GM10266 (cell line): ENCODE data around the gene SLC6A17.

Experiments used
- DNase-seq: peaks from one replicate; pipeline ENCODE4 v3.0.0; 2012; ENCODE audit errors: extremely low spot score
- TF ChIP-seq, protein P1 (sequence below): IDR thresholded peaks from 2 replicates; pipeline ENCODE4 v1.5.1; 2012; ENCODE audit warnings: mild to moderate bottlenecking, low read depth; ENCODE audit not compliant: control insufficient read depth, insufficient read depth; ENCODE audit errors: missing control alignments

Gene SLC6A17

DNA sequence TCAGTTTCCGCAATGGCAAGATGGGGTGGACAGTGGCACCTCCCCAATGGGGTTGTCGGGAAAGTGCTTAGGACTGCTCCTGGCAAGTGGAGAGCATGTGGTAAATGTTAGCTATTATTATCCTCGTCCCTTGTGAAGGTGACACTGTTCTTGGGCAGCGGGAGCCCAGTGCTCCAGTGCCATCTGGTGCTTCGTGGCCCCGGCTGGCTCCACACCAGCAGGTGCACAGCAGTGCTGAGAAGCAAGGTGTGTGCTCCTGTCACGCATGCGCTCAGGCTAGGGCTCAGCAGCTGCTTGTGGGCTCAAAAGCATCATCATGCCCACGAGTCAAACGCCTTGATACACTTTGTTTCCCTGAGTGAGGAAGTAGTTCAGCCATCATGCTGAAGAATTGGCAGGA, 34.9 kb downstream of the SLC6A17 start:
- DNase-seq = no peak
- TF ChIP-seq, protein P1, sequence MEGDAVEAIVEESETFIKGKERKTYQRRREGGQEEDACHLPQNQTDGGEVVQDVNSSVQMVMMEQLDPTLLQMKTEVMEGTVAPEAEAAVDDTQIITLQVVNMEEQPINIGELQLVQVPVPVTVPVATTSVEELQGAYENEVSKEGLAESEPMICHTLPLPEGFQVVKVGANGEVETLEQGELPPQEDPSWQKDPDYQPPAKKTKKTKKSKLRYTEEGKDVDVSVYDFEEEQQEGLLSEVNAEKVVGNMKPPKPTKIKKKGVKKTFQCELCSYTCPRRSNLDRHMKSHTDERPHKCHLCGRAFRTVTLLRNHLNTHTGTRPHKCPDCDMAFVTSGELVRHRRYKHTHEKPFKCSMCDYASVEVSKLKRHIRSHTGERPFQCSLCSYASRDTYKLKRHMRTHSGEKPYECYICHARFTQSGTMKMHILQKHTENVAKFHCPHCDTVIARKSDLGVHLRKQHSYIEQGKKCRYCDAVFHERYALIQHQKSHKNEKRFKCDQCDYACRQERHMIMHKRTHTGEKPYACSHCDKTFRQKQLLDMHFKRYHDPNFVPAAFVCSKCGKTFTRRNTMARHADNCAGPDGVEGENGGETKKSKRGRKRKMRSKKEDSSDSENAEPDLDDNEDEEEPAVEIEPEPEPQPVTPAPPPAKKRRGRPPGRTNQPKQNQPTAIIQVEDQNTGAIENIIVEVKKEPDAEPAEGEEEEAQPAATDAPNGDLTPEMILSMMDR = no peak

DNA sequence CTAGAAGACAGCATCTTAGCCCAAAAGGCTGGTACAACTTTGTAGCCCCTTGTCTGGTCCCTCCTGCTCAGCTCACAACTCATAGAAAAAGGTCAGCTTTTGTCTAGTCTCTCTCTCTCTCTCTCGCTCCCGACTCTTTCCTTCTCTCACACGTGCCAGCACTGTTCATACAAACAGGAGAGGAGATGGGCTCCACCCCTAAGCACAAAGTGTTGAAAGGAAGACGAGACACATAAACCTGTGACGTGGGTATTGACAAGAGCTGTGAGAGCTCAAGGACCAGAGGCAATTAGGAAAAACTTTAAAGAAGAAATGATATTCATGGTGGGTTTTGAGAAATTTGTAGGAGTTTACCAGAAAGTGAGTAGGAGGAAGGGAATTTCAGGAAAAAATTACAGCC, 36.3 kb downstream of the SLC6A17 start:
- no peak for DNase-seq
- TF ChIP-seq, protein P1 = no peak

DNA sequence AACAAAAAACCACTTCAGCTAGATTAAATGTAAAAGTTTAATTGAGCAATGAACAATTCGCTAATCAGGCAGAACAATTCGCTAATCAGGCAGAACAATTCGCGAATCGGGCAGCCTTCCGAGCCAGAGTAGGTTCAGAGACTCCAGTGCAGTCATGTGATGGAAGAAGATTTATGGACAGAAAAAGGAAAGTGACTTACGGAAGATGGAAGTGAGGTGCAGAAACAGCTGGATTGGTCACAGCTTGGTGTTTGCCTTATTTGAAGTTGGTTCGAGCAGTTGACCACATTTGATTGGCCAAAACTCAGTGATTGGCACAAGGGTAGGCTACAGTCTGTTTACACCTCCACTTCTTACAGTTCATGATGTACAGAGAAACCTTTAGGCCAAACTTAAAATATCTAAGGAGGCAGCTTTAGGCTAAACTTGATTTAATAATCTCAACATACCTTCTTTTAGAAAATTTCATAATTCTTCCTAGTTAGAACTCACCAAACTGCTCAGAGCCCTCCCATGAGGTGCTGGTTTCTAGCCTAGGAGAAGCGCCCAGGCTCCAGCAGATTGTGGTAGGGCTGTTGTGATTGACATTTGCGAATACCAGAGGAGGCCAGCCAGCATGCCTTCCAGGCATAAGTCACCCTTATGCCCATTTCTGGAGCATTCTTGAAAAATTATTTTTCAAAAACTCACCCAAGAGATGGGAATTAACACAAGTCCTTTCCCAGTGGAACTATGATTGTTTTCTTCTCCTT, 37.0 kb downstream of the SLC6A17 start:
- TF ChIP-seq, protein P1 = no peak
- DNase-seq = no peak

DNA sequence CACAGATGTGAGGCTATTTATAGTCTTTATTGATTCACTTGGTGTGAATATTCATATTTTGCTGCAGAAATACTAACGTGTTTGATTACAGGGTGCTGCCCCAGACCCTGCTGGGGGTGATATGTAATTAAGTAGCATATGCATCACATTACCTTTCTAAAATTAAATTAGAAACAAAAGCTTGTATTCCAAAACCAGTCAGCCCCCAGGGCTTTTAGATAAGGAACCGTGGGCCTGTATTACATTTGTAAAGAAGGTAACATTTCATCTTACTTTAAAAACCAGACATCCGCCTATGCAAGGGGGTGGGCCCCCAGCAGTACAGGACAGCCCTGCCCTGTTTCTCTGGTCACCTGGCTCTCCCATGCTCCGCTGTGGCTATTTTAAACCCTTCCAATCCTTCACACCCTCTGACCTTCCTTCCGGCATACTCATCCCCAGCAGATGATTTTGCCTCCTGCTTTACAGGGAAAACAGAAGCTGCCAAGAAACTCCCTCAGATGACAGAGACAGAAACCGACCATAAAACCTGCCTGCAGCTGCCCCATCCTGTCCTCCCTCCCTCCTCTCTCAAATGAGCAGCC, 37.8 kb downstream of the SLC6A17 start:
- DNase-seq = no peak
- TF ChIP-seq, protein P1 = no peak

DNA sequence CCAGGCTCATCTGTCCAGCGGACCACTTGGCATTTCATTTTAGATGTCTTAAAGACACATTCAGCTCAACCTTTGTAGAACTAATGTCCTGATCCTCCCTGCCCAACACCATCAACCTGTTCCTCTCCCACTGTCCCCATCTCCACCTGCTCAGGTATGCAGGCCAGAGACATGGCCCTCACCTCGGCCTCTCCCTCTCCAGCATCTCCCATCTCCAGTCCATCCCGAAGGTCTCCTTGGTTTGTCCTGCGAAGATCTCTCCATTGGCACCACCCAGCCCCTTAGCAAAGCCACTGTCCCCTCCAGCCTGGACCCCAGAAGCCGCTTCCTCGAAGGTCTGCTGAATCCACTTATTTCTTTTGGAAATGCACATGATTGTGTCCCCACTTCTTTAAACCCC, 38.9 kb downstream of the SLC6A17 start:
- no peak for DNase-seq
- TF ChIP-seq, protein P1 = no peak

DNA sequence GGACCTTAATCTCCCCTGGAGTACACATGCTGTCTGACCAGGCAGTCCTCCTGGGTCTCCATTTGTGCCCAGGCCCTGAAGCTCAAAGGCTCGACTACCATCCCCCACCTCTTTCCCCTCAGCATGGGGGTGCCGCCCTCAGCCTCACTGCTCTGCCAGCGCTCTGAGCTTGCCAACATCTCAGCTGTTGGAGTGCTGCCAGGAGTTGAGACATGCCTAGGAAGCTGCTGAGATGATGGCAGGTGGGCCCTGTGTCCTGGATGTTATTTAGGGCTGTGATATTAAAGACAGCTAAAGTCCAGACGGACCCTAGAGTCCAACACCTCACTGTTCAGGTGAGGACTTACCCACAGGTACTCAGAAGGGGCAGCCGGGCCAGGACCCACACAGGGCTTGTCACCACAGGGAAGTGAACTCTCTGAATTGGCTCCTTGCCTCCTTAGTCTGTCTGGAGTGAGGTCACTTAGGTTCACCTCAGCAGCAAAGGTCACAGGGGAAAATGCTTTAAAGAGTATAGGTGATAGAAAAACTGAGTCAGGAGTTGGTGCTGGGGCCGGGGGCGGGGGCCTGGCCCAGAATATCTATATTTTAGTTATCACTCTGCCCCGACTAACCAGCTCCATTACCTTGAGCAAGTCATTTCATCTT, 40.1 kb downstream of the SLC6A17 start:
- no peak for DNase-seq
- TF ChIP-seq, protein P1 = no peak

DNA sequence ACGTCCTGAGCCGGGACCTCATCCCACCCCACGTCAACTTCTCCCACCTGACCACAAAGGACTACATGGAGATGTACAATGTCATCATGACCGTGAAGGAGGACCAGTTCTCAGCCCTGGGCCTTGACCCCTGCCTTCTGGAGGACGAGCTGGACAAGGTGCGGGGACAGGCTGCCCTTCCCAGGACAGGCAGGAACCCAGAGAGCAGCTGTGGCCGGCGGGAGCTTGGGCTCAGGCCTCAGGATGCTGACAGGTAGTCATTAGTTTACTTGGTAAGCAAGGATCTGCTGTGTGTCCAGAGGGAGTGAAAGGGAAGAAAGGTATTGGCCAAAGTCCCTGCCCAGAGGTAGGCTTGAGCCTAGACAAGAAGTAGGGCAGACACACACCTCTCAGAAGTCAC, 42.2 kb downstream of the SLC6A17 start:
- TF ChIP-seq, protein P1 = no peak
- no peak for DNase-seq
